Ectodermal cell (in vitro differentiated cells): ENCODE measurements around the gene REC114.
"Not testable (repeated sequence)": the region's sequence is repeated elsewhere in the genome, so short reads cannot be mapped to it uniquely, and the experiment has no call there.

ENCODE experiments used
- H3K27ac ChIP-seq: 2 replicates; pipeline ENCODE4 v1.7.0; 2013; ENCODE audit warnings: mild to moderate bottlenecking, low read depth, low read length; ENCODE audit not compliant: insufficient read depth, poor library complexity, severe bottlenecking
- H3K27me3 ChIP-seq: 2 replicates; pipeline ENCODE4 v1.7.0; 2013; ENCODE audit warnings: mild to moderate bottlenecking, low read length; ENCODE audit not compliant: insufficient read depth, control insufficient read depth, poor library complexity, severe bottlenecking
- H3K36me3 ChIP-seq: one replicate; pipeline ENCODE4 v1.7.0; 2013; ENCODE audit warnings: low read length; ENCODE audit not compliant: control insufficient read depth, insufficient read depth
- H3K4me1 ChIP-seq: one replicate; pipeline ENCODE4 v1.7.0; 2013; ENCODE audit warnings: low read length; ENCODE audit not compliant: control insufficient read depth, insufficient read depth
- H3K4me3 ChIP-seq: 2 replicates; pipeline ENCODE4 v1.7.0; 2013; ENCODE audit warnings: low read depth, low read length, control low read depth; ENCODE audit not compliant: insufficient read depth
- H3K9me3 ChIP-seq: 2 replicates; pipeline ENCODE4 v1.7.0; 2013; ENCODE audit warnings: mild to moderate bottlenecking, low read length, moderate library complexity; ENCODE audit not compliant: control insufficient read depth
- WGBS, 2 experiments: methylation state at CpG; one replicate each; pipeline ENCODE4 v1.1.7; 2013; ENCODE audit warnings: missing lambda C conversion rate in 2 of 2; 5-methylcytosine and 5-hydroxymethylcytosine counted together

REC114 gene

GRCh38 chr15:73548925-73549324, 106.0 kb downstream of the REC114 start:
- 100% methylated on average over 1 to 3 of the region's 3 CpGs for WGBS, 2 experiments
- not testable (repeated sequence) for H3K27ac ChIP-seq, H3K27me3 ChIP-seq, H3K4me3 ChIP-seq, H3K9me3 ChIP-seq, H3K4me1 ChIP-seq, H3K36me3 ChIP-seq

DNA sequence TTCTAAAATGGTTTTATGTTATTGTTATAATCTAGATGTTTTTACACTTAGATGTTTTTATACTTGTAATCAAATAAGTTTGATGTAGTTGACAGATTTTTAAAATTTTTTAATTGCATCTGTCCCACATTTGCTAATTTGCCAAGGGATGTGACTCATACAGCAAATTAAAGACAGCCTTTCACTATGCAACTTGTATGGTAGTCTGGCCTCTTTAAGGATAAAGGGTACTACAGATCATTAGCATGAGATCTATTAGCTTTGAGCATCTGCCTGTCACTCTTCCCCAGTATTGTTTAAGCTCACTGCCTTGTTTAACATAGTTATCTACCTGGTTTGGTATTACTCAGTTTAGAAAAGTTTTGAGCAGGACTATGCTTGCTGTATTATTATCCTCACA, 107.2 kb downstream of the REC114 start:
- Histone ChIP-seq H3K4me3 (no peak overlapping the region), H3K27me3 (no peaks in the 10 kb centered on the region), H3K27ac (no peak overlapping the region), H3K4me1 (no peaks in the 10 kb centered on the region), H3K9me3 (no peaks in the 10 kb centered on the region), H3K36me3 (no peaks in the 10 kb centered on the region)

DNA sequence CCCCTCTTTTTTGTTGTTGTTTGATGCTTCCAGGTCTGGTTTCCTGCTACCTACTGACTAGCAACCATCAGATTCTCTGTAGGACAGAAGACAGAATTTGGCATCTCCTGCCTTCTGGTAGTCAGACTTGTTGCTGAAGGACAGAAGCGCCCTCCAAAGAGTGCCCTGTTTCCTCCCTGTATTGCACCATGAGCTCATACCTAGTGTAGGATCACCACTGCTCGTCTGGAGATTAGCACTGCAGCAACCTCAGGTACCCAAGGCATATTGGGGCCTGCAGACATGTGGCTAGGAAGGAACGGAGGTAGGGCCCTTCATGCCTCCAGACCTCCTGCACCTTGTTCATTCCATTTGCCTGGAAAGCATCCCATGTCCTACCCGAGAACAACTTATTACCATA, 112.1 kb downstream of the REC114 start:
- 93 to 94% methylated on average over 4 of the region's 4 CpGs for WGBS, 2 experiments
- no peak overlapping the region for H3K4me3 ChIP-seq
- H3K27ac ChIP-seq: no peak overlapping the region
- H3K9me3 ChIP-seq: no peaks in the 10 kb centered on the region
- H3K27me3 ChIP-seq: no peaks in the 10 kb centered on the region
- peaks cover 15% of the 10 kb centered on the region for H3K36me3 ChIP-seq
- H3K4me1 ChIP-seq: peaks cover 4% of the 10 kb centered on the region

GRCh38 chr15:73558529-73558928, 115.6 kb downstream of the REC114 start:
- 94 to 100% methylated on average over 1 of the region's 1 CpG for WGBS, 2 experiments

GRCh38 chr15:73560501-73561117, 117.6 kb downstream of the REC114 start:
- Histone ChIP-seq H3K4me1 (peaks cover 4% of the 10 kb centered on the region), H3K4me3 (no peak overlapping the region), H3K9me3 (no peaks in the 10 kb centered on the region), H3K27me3 (no peaks in the 10 kb centered on the region), H3K27ac (no peak overlapping the region), H3K36me3 (peaks cover 17% of the 10 kb centered on the region)
- WGBS, 2 experiments: 88 to 94% methylated on average over 2 of the region's 2 CpGs

More at GRCh38 chr15:73558529-73558928, 115.6 kb downstream of the REC114 start:
- Histone ChIP-seq H3K9me3 (no peaks in the 10 kb centered on the region), H3K4me3 (no peak overlapping the region), H3K27ac (no peak overlapping the region), H3K4me1 (peaks cover 4% of the 10 kb centered on the region), H3K27me3 (no peaks in the 10 kb centered on the region), H3K36me3 (peaks cover 15% of the 10 kb centered on the region)

GRCh38 chr15:73564255-73564654, 121.3 kb downstream of the REC114 start:
- 85 to 88% methylated on average over 5 to 6 of the region's 6 CpGs for WGBS, 2 experiments

GRCh38 chr15:73567020-73567419, 124.1 kb downstream of the REC114 start:
- no peak overlapping the region for H3K4me3 ChIP-seq
- H3K36me3 ChIP-seq: peaks cover 21% of the 10 kb centered on the region
- H3K27ac ChIP-seq: no peak overlapping the region
- WGBS, 2 experiments: 97 to 100% methylated on average over 1 of the region's 1 CpG
- no peaks in the 10 kb centered on the region for H3K9me3 ChIP-seq
- H3K27me3 ChIP-seq: no peaks in the 10 kb centered on the region
- H3K4me1 ChIP-seq: no peaks in the 10 kb centered on the region

More at GRCh38 chr15:73564255-73564654, 121.3 kb downstream of the REC114 start:
- Histone ChIP-seq H3K4me3 (no peak overlapping the region), H3K27ac (no peak overlapping the region), H3K4me1 (no peaks in the 10 kb centered on the region), H3K9me3 (no peaks in the 10 kb centered on the region), H3K27me3 (no peaks in the 10 kb centered on the region), H3K36me3 (peaks cover 16% of the 10 kb centered on the region)

DNA sequence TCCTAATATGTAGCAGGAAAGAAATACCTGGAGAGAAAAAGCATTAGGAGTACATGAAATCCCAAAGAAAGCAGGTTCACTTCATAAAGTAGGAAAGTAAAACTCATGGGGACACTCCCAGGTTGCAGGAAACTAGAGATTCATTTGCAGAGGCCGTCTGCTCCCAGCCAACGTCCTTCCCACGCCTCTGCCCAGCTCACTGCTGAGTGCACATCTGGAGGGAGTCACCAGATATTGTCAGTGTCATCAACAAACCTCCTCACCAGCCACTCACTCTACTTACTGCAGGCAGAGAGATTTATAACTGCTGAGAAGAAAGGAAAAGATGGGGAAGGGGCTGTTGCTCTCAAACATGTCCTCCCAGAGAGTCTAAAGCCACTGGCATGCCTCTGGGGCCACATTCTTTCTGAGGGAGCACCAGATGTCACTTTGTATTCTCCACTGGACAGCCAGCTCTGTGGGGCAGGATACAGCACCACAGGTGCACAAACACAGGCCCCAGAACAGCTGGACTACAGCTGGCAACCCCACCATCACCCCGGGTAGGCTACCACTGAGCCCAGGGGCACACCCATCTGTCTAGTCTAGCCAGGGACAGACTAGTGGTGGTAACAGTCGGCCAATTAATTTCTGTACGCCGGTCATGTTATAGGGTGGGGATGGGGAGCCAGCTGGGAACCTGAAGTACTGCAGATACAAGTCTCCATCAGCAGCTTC, 125.8 kb downstream of the REC114 start:
- Histone ChIP-seq H3K27ac (no peak overlapping the region), H3K36me3 (peaks cover 19% of the 10 kb centered on the region), H3K9me3 (no peaks in the 10 kb centered on the region), H3K4me3 (no peak overlapping the region), H3K4me1 (no peaks in the 10 kb centered on the region), H3K27me3 (no peaks in the 10 kb centered on the region)
- 94 to 96% methylated on average over 7 of the region's 7 CpGs for WGBS, 2 experiments

DNA sequence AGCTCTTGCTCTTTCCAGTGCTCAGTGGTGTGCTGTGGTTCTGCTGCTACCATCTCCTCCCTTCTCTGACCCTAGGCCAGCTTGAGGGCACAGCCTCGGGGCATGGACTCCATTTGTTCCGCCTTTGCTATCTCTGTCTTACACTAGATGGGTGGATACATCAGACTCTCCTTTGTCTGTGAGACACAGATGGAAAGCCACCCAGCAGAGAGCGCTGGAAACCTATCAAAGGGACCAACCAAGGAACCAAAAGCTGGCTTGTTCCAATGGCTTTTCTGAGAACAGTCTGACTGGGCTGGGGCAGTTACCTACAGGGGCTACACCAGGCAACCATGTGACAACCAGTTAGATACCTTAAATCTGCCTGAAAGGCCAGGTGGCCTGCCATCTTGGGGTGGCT, 126.4 kb downstream of the REC114 start:
- 95% methylated on average over 3 of the region's 3 CpGs for WGBS, 2 experiments
- H3K27ac ChIP-seq: no peak overlapping the region
- H3K9me3 ChIP-seq: no peaks in the 10 kb centered on the region
- no peaks in the 10 kb centered on the region for H3K27me3 ChIP-seq
- H3K4me1 ChIP-seq: no peaks in the 10 kb centered on the region
- peaks cover 19% of the 10 kb centered on the region for H3K36me3 ChIP-seq
- H3K4me3 ChIP-seq: no peak overlapping the region

DNA sequence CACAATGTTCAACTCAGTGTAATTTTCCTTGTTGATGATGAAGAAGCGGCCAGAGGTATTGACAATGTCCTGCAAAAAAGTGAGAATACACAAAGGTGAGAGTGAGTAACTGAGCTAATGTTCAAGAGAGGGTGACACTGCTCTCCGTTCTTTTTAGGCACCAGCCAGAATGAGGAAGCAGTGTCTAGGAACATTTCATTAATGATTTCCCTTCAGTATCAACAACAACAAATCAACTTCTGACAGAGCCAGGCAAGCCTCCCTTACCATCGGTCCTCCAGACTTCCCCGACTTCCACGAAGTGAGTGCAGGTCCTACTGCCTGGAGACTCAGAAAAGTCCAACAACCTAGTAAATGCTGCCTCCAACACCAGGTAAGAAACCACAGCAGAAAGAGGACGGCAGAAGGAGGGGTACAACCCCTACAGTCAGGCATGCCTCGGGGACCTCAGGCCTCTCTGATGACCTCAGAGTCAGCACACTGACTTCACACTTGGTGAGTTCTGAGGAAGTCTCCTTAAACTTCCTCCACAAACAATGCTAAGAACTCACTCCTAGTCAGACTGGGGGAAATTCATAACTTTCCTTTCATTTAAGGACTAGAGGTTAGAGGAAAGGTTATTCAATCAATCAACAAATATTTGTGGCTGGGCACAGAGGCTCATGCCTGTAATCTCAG, 127.5 kb downstream of the REC114 start:
- Histone ChIP-seq H3K9me3 (no peaks in the 10 kb centered on the region), H3K4me3 (no peak overlapping the region), H3K27ac (no peak overlapping the region), H3K27me3 (no peaks in the 10 kb centered on the region), H3K36me3 (peaks cover 23% of the 10 kb centered on the region), H3K4me1 (no peaks in the 10 kb centered on the region)
- WGBS, 2 experiments: 95 to 96% methylated on average over 7 of the region's 7 CpGs
